MM.1S (cell line): ENCODE data around the gene LAG3.
A peak's percentile ranks its signal among the peaks of the same experiment; 100 is the strongest.

Experiments
- DNase-seq: peaks from one replicate; pipeline ENCODE4 v3.0.0-alpha.2; 2015
- H2AFZ ChIP-seq: fragments of 300-600 bp; sonication (generic); 2 replicates; pipeline ENCODE4 v1.6.0; 2016; ENCODE audit warnings: antibody characterized with exemption, low read length
- H3F3A ChIP-seq: fragments of 300-600 bp; sonication (generic); 2 replicates; pipeline ENCODE4 v1.6.1; 2016; ENCODE audit warnings: mild to moderate bottlenecking, antibody characterized with exemption, low read length, moderate library complexity, mixed read lengths; ENCODE audit not compliant: insufficient read depth
- H3K27ac ChIP-seq: fragments of 300-600 bp; sonication (generic); 2 replicates; pipeline ENCODE4 v1.5.1; 2016; ENCODE audit warnings: mild to moderate bottlenecking, low read length
- H3K27me3 ChIP-seq: fragments of 300-600 bp; sonication (generic); replicated peaks from 2 replicates; pipeline ENCODE4 v1.6.0; 2016; ENCODE audit warnings: low read length; ENCODE audit not compliant: insufficient read depth
- H3K36me3 ChIP-seq: fragments of 300-600 bp; sonication (generic); replicated peaks from 2 replicates; pipeline ENCODE4 v1.6.1; 2016; ENCODE audit warnings: mild to moderate bottlenecking, low read length, mixed read lengths; ENCODE audit not compliant: insufficient read depth
- H3K4me1 ChIP-seq: fragments of 300-600 bp; sonication (generic); 2 replicates; pipeline ENCODE4 v1.6.1; 2016; ENCODE audit warnings: low read length, mixed read lengths
- H3K4me2 ChIP-seq: fragments of 300-600 bp; sonication (generic); 2 replicates; pipeline ENCODE4 v1.6.0; 2016; ENCODE audit warnings: low read depth, low read length
- H3K4me3 ChIP-seq: fragments of 300-600 bp; sonication (generic); 2 replicates; pipeline ENCODE4 v1.5.1; 2016; ENCODE audit warnings: low read length, mixed read lengths
- H3K79me2 ChIP-seq: fragments of 300-600 bp; sonication (generic); 2 replicates; pipeline ENCODE4 v1.6.1; 2016; ENCODE audit warnings: mixed run types, low read length, mixed read lengths
- H3K9ac ChIP-seq: fragments of 300-600 bp; sonication (generic); 2 replicates; pipeline ENCODE4 v1.6.1; 2016; ENCODE audit warnings: low read length, mixed read lengths
- H3K9me2 ChIP-seq: fragments of 300-600 bp; sonication (generic); replicated peaks from 2 replicates; pipeline ENCODE4 v1.6.1; 2016; ENCODE audit warnings: mild to moderate bottlenecking, low read length, mixed read lengths; ENCODE audit not compliant: insufficient read depth
- H3K9me3 ChIP-seq: fragments of 300-600 bp; sonication (generic); replicated peaks from 2 replicates; pipeline ENCODE4 v1.6.1; 2016; ENCODE audit warnings: mild to moderate bottlenecking, low read length, mixed read lengths; ENCODE audit not compliant: insufficient read depth
- H4K20me1 ChIP-seq: fragments of 300-600 bp; sonication (generic); 2 replicates; pipeline ENCODE4 v1.6.1; 2016; ENCODE audit warnings: mild to moderate bottlenecking, low read length, moderate library complexity, mixed read lengths; ENCODE audit not compliant: insufficient read depth
- EZH2 ChIP-seq: fragments of 300-600 bp; sonication (generic); optimal IDR thresholded peaks from 2 replicates; pipeline ENCODE3; 2017; ENCODE audit warnings: low read depth, mild to moderate bottlenecking, antibody characterized with exemption, low read length, mixed read lengths
- EZH2phosphoT487 ChIP-seq: fragments of 300-600 bp; sonication (generic); IDR thresholded peaks from 2 replicates; pipeline ENCODE4 v1.6.1; 2018; ENCODE audit warnings: antibody characterized with exemption, low read length
- TF ChIP-seq, protein P1 (sequence below): fragments of 300-600 bp; sonication (generic); IDR thresholded peaks from 2 replicates; pipeline ENCODE4 v1.5.1; 2016; ENCODE audit warnings: antibody characterized with exemption, low read length, mixed read lengths

LAG3 gene

DNA sequence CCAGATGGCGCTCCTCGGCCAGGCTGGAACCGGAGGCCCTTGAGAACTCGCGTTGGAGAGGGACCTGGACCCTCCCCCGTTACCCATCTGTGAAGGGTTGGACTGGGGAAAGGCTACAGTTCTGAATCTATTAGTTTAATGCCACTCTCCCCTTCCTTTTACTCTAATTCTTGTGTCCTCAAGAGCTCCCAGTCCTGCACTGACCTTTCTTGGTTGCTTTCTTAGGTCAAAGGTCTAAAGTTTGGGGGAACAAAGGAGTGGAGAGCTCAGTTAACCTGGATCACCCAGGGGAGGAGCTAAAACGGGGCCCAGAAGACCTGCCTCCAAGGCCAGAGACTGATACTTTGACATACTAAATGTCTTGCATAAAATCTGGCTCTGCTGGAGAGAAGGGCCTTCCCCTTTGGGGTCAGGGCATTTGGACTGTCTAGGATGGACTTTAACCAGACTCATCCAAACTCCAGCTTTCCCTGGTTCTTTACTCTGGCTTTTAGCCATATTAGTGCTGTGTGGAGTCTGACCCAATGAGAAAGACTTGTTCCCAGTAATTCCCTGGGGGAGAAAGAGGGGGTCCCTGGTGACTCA is 18.5 kb upstream of the LAG3 start:
- Histone ChIP-seq H3K4me1 (peaks cover 19% of the 10 kb centered on the region), H3K9ac (no peak overlapping the region), H3K4me2 (peak overlapping the region; percentile 27; the same call in 1 of the 2 replicates), H3K79me2 (peaks cover 15% of the 10 kb centered on the region), H3K27me3 (no peaks in the 10 kb centered on the region), H2AFZ (no peak overlapping the region), H3K9me3 (no peaks in the 10 kb centered on the region), H3K27ac (no peak overlapping the region), H3K4me3 (no peak overlapping the region), H3K9me2 (no peaks in the 10 kb centered on the region), H4K20me1 (no peaks in the 10 kb centered on the region), H3K36me3 (no peaks in the 10 kb centered on the region), H3F3A (peaks cover 8% of the 10 kb centered on the region; the same call in 1 of the 2 replicates)
- peak; percentile 13 for DNase-seq
- no peak for TF ChIP-seq EZH2
- TF ChIP-seq, protein P1, sequence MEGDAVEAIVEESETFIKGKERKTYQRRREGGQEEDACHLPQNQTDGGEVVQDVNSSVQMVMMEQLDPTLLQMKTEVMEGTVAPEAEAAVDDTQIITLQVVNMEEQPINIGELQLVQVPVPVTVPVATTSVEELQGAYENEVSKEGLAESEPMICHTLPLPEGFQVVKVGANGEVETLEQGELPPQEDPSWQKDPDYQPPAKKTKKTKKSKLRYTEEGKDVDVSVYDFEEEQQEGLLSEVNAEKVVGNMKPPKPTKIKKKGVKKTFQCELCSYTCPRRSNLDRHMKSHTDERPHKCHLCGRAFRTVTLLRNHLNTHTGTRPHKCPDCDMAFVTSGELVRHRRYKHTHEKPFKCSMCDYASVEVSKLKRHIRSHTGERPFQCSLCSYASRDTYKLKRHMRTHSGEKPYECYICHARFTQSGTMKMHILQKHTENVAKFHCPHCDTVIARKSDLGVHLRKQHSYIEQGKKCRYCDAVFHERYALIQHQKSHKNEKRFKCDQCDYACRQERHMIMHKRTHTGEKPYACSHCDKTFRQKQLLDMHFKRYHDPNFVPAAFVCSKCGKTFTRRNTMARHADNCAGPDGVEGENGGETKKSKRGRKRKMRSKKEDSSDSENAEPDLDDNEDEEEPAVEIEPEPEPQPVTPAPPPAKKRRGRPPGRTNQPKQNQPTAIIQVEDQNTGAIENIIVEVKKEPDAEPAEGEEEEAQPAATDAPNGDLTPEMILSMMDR = peak; percentile 95; the same call in 1 of the 2 replicates
- no peak for TF ChIP-seq EZH2phosphoT487

DNA sequence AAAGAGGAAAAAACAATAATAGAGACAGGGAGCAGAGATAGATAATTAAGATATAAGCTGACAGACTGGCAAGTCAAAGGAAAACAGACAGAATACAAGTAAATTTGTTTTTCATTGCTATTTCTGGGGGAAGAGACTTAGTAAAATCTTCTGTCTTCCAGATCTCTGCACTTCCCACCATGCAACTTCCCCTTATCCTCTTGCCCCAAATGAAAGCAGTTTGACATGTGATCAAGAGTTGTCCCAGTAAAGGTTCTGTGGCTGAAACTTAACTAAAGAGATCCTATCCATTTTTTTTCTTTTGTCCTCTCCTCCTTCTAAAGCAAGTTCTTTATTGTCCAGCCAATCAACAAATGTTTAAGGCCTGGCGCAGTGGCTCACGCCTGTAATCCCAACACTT is 17.9 kb upstream of the LAG3 start:
- H3K9ac ChIP-seq = no peak overlapping the region
- H4K20me1 ChIP-seq = no peaks in the 10 kb centered on the region
- no peaks in the 10 kb centered on the region for H3K27me3 ChIP-seq
- H3K9me3 ChIP-seq = no peaks in the 10 kb centered on the region
- no peaks in the 10 kb centered on the region for H3K9me2 ChIP-seq
- H3K27ac ChIP-seq = no peak overlapping the region
- TF ChIP-seq EZH2phosphoT487 = no peak
- no peak for TF ChIP-seq EZH2
- TF ChIP-seq, protein P1 = no peak
- peaks cover 8% of the 10 kb centered on the region; the same call in 1 of the 2 replicates for H3F3A ChIP-seq
- H3K4me3 ChIP-seq = no peak overlapping the region
- H3K79me2 ChIP-seq = peaks cover 15% of the 10 kb centered on the region
- H3K4me2 ChIP-seq = no peak overlapping the region
- peaks cover 21% of the 10 kb centered on the region for H3K4me1 ChIP-seq
- no peak overlapping the region for H2AFZ ChIP-seq
- no peaks in the 10 kb centered on the region for H3K36me3 ChIP-seq
- DNase-seq = no peak

DNA sequence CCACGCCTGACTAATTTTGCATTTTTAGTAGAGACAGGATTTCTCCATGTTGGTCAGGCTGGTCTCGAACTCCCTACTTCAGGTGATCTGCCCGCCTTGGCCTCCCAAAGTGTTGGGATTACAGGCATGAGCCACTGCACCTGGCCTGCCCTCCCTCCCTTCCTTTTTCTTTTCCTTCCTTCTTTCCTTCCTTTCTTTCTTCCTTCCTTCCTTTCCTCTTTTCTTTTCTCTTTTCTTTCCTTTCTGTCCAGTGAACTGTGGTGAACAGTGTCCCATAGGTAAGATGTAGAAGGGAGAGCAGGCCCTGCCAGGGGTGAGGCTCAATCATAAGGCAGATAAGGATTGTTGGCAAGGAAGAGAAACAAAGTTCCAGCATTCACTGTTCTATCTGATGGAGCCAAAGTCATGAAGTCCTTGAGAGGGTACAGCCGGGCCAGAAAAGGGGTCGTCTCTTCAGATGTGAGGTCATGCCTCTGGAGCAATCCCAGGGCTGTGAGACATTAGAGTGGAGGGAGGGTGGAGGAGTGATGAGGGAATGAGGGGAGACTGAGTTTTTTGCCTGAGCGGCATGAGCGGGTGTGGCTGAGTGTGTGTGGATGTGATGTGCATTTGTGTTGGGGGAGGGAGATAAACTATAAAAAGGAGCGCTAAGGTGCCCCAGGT is 15.2 kb upstream of the LAG3 start:
- Histone ChIP-seq H3K9me3 (no peaks in the 10 kb centered on the region), H3K27ac (no peak overlapping the region), H3K9ac (no peak overlapping the region), H2AFZ (no peak overlapping the region), H3K4me3 (no peak overlapping the region), H3K79me2 (peaks cover 7% of the 10 kb centered on the region), H3K27me3 (no peaks in the 10 kb centered on the region), H3K4me2 (no peak overlapping the region), H3K36me3 (no peaks in the 10 kb centered on the region), H3K4me1 (peaks cover 15% of the 10 kb centered on the region), H3F3A (peaks cover 8% of the 10 kb centered on the region; the same call in 1 of the 2 replicates), H4K20me1 (no peaks in the 10 kb centered on the region), H3K9me2 (no peaks in the 10 kb centered on the region)
- TF ChIP-seq EZH2 = no peak
- no peak for TF ChIP-seq EZH2phosphoT487
- TF ChIP-seq, protein P1 = no peak
- no peak for DNase-seq
